Uterus (tissue), 4 donors: Measurements from ENCODE around the gene MYO16. TPM values are rescaled to one million over a fixed set of nuclear protein-coding genes. Genes with fewer than 3 reads are reported as not detected.

Source experiments
- DNase-seq, 2 donors: peaks; one replicate each; pipeline ENCODE4 v3.0.0-alpha.2; 2019 to 2020
- H3K27ac ChIP-seq, 2 donors: fragments of 200-600 bp; sonication (generic); 1 replicate in 1 of 2; 2 replicates in 1 of 2; pipeline ENCODE4 v1.5.1; 2016 to 2018
- H3K27me3 ChIP-seq, 2 donors: fragments of 200-600 bp; sonication (generic); one replicate each; pipeline ENCODE4 v1.5.1; 2018 to 2019; ENCODE audit warnings: control low read depth in 1 of 2
- H3K36me3 ChIP-seq, 2 donors: fragments of 200-600 bp; sonication (generic); one replicate each; pipeline ENCODE4 v1.5.1; 2019; ENCODE audit warnings: control low read depth in 1 of 2
- H3K4me1 ChIP-seq, 2 donors: fragments of 200-600 bp; sonication (generic); one replicate each; pipeline ENCODE4 v1.5.1; 2018 to 2019; ENCODE audit warnings: control low read depth in 1 of 2
- H3K4me3 ChIP-seq, 2 donors: fragments of 200-600 bp; sonication (generic); 1 replicate in 1 of 2; 2 replicates in 1 of 2; pipeline ENCODE4 v1.5.1; 2018 to 2019; ENCODE audit warnings: mild to moderate bottlenecking in 1 of 2
- H3K9me3 ChIP-seq, 2 donors: fragments of 200-600 bp; sonication (generic); one replicate each; pipeline ENCODE4 v1.5.1; 2019; ENCODE audit warnings: control low read depth in 1 of 2
- POLR2A ChIP-seq, 2 donors: fragments of 450-650 bp; IDR thresholded peaks; one replicate each; pipeline ENCODE4 v1.6.1; 2016; ENCODE audit warnings: antibody characterized with exemption in 2 of 2, mild to moderate bottlenecking in 1 of 2, moderate library complexity in 1 of 2
- intact Hi-C: fragments of 100-400 bp; cut with DNase I; formaldehyde crosslinking; loops from one replicate; pipeline ENCODE4 v1.15.1; 2023; ENCODE audit warnings: low total_unique reads
- total RNA-seq, 4 donors: library from RNA; depleted of rRNA in 3 of 4; stranded (reverse); fragments of >200 nt in 3 of 4; gene quantifications; one replicate each; pipeline versions ENCODE4 v1.1.0 to v1.2.4, GENCODE V29; 2014 to 2023
- TF ChIP-seq, protein P1 (sequence below), 4 experiments: fragments of 200-600 bp in 2 of 4; fragments of 450-650 bp in 2 of 4; sonication (generic) in 2 of 4; IDR thresholded peaks; one replicate each; pipeline ENCODE4 v1.5.1; 2016 to 2019; ENCODE audit warnings: antibody characterized with exemption in 4 of 4, mild to moderate bottlenecking in 2 of 4, moderate library complexity in 1 of 4
- donor health status: DM: yes; HTN: yes; CAD: no.

MYO16 gene
- total RNA-seq, 4 donors from 2014 or later: 0.35 to 0.88 TPM; not detected in 2

GRCh38 chr13:108963846-108964600 is 334.6 kb downstream of the MYO16 start:
- H3K4me1 ChIP-seq: no peaks in the 10 kb centered on the region
- no peak overlapping the region for H3K27ac ChIP-seq
- H3K36me3 ChIP-seq: no peaks in the 10 kb centered on the region
- intact Hi-C loops: no loop called here
- no peaks in the 10 kb centered on the region for H3K9me3 ChIP-seq
- H3K4me3 ChIP-seq: no peak overlapping the region
- no peak for TF ChIP-seq POLR2A (IDR thresholded peaks at IDR 0.05)
- TF ChIP-seq, protein P1, sequence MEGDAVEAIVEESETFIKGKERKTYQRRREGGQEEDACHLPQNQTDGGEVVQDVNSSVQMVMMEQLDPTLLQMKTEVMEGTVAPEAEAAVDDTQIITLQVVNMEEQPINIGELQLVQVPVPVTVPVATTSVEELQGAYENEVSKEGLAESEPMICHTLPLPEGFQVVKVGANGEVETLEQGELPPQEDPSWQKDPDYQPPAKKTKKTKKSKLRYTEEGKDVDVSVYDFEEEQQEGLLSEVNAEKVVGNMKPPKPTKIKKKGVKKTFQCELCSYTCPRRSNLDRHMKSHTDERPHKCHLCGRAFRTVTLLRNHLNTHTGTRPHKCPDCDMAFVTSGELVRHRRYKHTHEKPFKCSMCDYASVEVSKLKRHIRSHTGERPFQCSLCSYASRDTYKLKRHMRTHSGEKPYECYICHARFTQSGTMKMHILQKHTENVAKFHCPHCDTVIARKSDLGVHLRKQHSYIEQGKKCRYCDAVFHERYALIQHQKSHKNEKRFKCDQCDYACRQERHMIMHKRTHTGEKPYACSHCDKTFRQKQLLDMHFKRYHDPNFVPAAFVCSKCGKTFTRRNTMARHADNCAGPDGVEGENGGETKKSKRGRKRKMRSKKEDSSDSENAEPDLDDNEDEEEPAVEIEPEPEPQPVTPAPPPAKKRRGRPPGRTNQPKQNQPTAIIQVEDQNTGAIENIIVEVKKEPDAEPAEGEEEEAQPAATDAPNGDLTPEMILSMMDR (IDR thresholded peaks at IDR 0.05): no peak
- H3K27me3 ChIP-seq: no peaks in the 10 kb centered on the region
- DNase-seq: no peak

GRCh38 chr13:108964606-108965005 is 335.2 kb downstream of the MYO16 start:
- Histone ChIP-seq H3K9me3 (no peaks in the 10 kb centered on the region), H3K27ac (no peak overlapping the region), H3K36me3 (no peaks in the 10 kb centered on the region), H3K4me3 (no peak overlapping the region), H3K4me1 (no peaks in the 10 kb centered on the region), H3K27me3 (no peaks in the 10 kb centered on the region)
- no peak for TF ChIP-seq POLR2A (IDR thresholded peaks at IDR 0.05)
- TF ChIP-seq, protein P1 (IDR thresholded peaks at IDR 0.05): no peak
- intact Hi-C loops: no loop called here
- DNase-seq: no peak

DNA sequence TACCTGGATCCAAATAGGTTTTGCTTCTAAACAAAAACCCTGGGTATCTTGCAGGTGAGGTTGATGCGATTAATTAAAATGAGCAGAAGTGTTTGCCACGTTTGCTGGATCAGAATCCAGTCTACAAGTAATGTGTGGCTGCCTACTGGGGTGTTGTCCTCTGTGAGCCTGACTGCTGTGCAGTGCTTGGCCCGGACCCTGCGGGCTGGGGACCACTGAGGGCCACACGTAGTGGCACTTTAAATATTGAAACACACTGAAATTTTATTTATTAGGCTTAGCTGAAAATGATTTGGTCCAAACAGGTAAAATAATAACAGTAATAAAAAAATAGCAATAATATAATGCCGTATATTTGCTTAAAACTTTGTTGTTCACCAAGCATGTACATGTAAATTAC is 338.0 kb downstream of the MYO16 start:
- Histone ChIP-seq H3K4me1 (no peaks in the 10 kb centered on the region), H3K9me3 (no peaks in the 10 kb centered on the region), H3K27ac (no peak overlapping the region), H3K36me3 (no peaks in the 10 kb centered on the region), H3K27me3 (no peaks in the 10 kb centered on the region), H3K4me3 (no peak overlapping the region)
- intact Hi-C loops: no loop called here
- TF ChIP-seq POLR2A (IDR thresholded peaks at IDR 0.05): no peak
- TF ChIP-seq, protein P1 (IDR thresholded peaks at IDR 0.05): no peak
- DNase-seq: no peak

DNA sequence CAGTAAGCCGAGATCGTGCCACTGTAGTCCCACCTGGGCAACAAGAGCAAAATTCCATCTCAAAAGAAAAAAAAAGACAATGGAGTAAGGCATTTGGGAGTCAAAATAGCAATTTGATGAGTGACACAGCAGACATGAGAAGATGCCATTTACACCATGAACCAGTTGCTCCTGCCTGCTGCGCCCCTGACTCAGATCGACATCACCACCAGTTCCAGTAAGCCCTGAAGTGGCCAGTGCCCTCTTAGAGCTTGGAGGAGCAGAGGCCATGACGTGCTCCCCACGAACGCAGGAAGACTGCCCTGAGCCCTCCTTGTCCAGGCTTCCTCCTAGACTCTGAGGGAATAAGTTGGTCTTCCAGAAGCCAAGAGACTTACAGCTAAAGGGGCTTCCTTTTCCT is 339.2 kb downstream of the MYO16 start:
- TF ChIP-seq POLR2A (IDR thresholded peaks at IDR 0.05): no peak
- Histone ChIP-seq H3K4me1 (no peaks in the 10 kb centered on the region), H3K9me3 (no peaks in the 10 kb centered on the region), H3K4me3 (no peak overlapping the region), H3K27ac (no peak overlapping the region), H3K36me3 (no peaks in the 10 kb centered on the region), H3K27me3 (no peaks in the 10 kb centered on the region)
- DNase-seq: no peak
- intact Hi-C loops: no loop called here

- Histone ChIP-seq H3K36me3 (no peaks in the 10 kb centered on the region), H3K4me3 (no peak overlapping the region), H3K9me3 (no peaks in the 10 kb centered on the region), H3K4me1 (no peaks in the 10 kb centered on the region), H3K27me3 (no peaks in the 10 kb centered on the region), H3K27ac (no peak overlapping the region)
- intact Hi-C loops: no loop called here
- DNase-seq: no peak
- no peak for TF ChIP-seq POLR2A (IDR thresholded peaks at IDR 0.05)
- TF ChIP-seq, protein P1 (IDR thresholded peaks at IDR 0.05): no peak
These were observed 345.3 kb downstream of the MYO16 start for GRCh38 chr13:108974686-108975085.
